Measurements from ENCODE around the gene CNR2. TPM values are rescaled to one million over a fixed set of nuclear protein-coding genes. Genes with fewer than 3 reads are reported as not detected.
A peak's percentile ranks its signal among the peaks of the same experiment; 100 is the strongest.

CNR2 gene
- total RNA-seq, 4 donors from 2014 or later = 1.6 to 3.4 TPM; not detected in 2

GRCh38 chr1:23825762-23826522 is 87.2 kb downstream of the CNR2 start:
- no peak for TF ChIP-seq POLR2A (IDR thresholded peaks at IDR 0.05)
- TF ChIP-seq, protein P1, sequence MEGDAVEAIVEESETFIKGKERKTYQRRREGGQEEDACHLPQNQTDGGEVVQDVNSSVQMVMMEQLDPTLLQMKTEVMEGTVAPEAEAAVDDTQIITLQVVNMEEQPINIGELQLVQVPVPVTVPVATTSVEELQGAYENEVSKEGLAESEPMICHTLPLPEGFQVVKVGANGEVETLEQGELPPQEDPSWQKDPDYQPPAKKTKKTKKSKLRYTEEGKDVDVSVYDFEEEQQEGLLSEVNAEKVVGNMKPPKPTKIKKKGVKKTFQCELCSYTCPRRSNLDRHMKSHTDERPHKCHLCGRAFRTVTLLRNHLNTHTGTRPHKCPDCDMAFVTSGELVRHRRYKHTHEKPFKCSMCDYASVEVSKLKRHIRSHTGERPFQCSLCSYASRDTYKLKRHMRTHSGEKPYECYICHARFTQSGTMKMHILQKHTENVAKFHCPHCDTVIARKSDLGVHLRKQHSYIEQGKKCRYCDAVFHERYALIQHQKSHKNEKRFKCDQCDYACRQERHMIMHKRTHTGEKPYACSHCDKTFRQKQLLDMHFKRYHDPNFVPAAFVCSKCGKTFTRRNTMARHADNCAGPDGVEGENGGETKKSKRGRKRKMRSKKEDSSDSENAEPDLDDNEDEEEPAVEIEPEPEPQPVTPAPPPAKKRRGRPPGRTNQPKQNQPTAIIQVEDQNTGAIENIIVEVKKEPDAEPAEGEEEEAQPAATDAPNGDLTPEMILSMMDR (IDR thresholded peaks at IDR 0.05) = no peak
- TF ChIP-seq POLR2AphosphoS5 (IDR thresholded peaks at IDR 0.05) = no peak
- no peak for TF ChIP-seq EP300 (IDR thresholded peaks at IDR 0.05; ENCODE audit: low read depth)
- no peak for DNase-seq
- in situ Hi-C loops (cut with MboI; ENCODE audit: low pct_ligation_motif_present in 1 of 4, low pct_unique_long_range_greater_than_20kb in 1 of 4, low sequenced_read_pairs in 3 of 4) (no loop called here), intact Hi-C loops (cut with DNase I; ENCODE audit: low total_unique reads) (loop anchor here (1.0 kb wide), 1 partner anchor 37 kb away; no protein-coding TSS in a partner anchor)
- Histone ChIP-seq H3K4me1 (peaks cover 0 to 14% (median 7%) of the 10 kb centered on the region in 4 donors), H3K27me3 (no peaks in the 10 kb centered on the region), H3K27ac (peak overlapping the region; percentile 90 to 96 (median 93)), H3K4me3 (peak overlapping the region; percentile 19 to 91 (median 90)), H3K9me3 (no peaks in the 10 kb centered on the region), H3K36me3 (no peaks in the 10 kb centered on the region)
- WGBS, 2 donors (ENCODE audit: low coverage in 1 of 2) = 65 to 72% methylated on average over 7 to 23 of the region's 24 CpGs

GRCh38 chr1:23825076-23825761 is 87.9 kb downstream of the CNR2 start, which contains the start of gene HMGCL:
Gene HMGCL, minus strand, starts transcription at chr1:23825429. Its CDS starts 14 bp downstream, at chr1:23825415.
- intact Hi-C loops (cut with DNase I; ENCODE audit: low total_unique reads) = no loop called here
- Histone ChIP-seq H3K36me3 (no peaks in the 10 kb centered on the region), H3K27ac (peak within 1 kb of the TSS; percentile 90 to 96 (median 93)), H3K4me1 (peaks cover 0 to 14% (median 7%) of the 10 kb centered on the region in 4 donors), H3K27me3 (no peaks in the 10 kb centered on the region), H3K4me3 (peak within 1 kb of the TSS; percentile 89 to 100 (median 90)), H3K9me3 (no peaks in the 10 kb centered on the region)
- in situ Hi-C loops (cut with MboI; ENCODE audit: low pct_ligation_motif_present in 1 of 4, low pct_unique_long_range_greater_than_20kb in 1 of 4, low sequenced_read_pairs in 3 of 4) = no loop called here
- TF ChIP-seq EP300 (IDR thresholded peaks at IDR 0.05; ENCODE audit: low read depth) (no peak), POLR2A (IDR thresholded peaks at IDR 0.05) (peak; percentile 91), POLR2AphosphoS5 (IDR thresholded peaks at IDR 0.05) (peak; percentile 96 to 97 (median 96))
- TF ChIP-seq, protein P1 (IDR thresholded peaks at IDR 0.05) = no peak
- 0% methylated on average over 6 of the region's 42 CpGs; no CpG with 5 or more reads in 1 of the 2 donors for WGBS, 2 donors (ENCODE audit: low coverage in 1 of 2)
- peak; percentile 93 for DNase-seq

- H3K4me1 ChIP-seq = peaks cover 0 to 14% (median 7%) of the 10 kb centered on the region in 4 donors
- no peaks in the 10 kb centered on the region for H3K36me3 ChIP-seq
- H3K27me3 ChIP-seq = no peaks in the 10 kb centered on the region
- in situ Hi-C loops (cut with MboI; ENCODE audit: low pct_ligation_motif_present in 1 of 4, low pct_unique_long_range_greater_than_20kb in 1 of 4, low sequenced_read_pairs in 3 of 4) (loop anchor here in 1 of 4 donors (25.0 kb wide), 1 partner anchor 88 kb away; the partner anchor contains the start of gene CNR2), intact Hi-C loops (cut with DNase I; ENCODE audit: low total_unique reads) (no loop called here)
- no peak for DNase-seq
- 3 to 6% methylated on average over 8 of the region's 8 CpGs for WGBS, 2 donors (ENCODE audit: low coverage in 1 of 2)
- H3K4me3 ChIP-seq = peak overlapping the region; percentile 89 to 100 (median 90)
- TF ChIP-seq, protein P1 (IDR thresholded peaks at IDR 0.05) = no peak
- no peak for TF ChIP-seq POLR2A (IDR thresholded peaks at IDR 0.05)
- TF ChIP-seq POLR2AphosphoS5 (IDR thresholded peaks at IDR 0.05) = no peak
- TF ChIP-seq EP300 (IDR thresholded peaks at IDR 0.05; ENCODE audit: low read depth) = no peak
- peak overlapping the region; percentile 90 to 96 (median 93) for H3K27ac ChIP-seq
- H3K9me3 ChIP-seq = no peaks in the 10 kb centered on the region
Measured at GRCh38 chr1:23824711-23825075, 88.5 kb downstream of the CNR2 start.

GRCh38 chr1:23823767-23824166 is 89.4 kb downstream of the CNR2 start:
- Histone ChIP-seq H3K27ac (no peak overlapping the region), H3K4me3 (no peak overlapping the region), H3K36me3 (no peaks in the 10 kb centered on the region), H3K4me1 (peaks cover 0 to 14% (median 7%) of the 10 kb centered on the region in 4 donors), H3K27me3 (no peaks in the 10 kb centered on the region), H3K9me3 (no peaks in the 10 kb centered on the region)
- in situ Hi-C loops (cut with MboI; ENCODE audit: low pct_ligation_motif_present in 1 of 4, low pct_unique_long_range_greater_than_20kb in 1 of 4, low sequenced_read_pairs in 3 of 4) (loop anchor here in 1 of 4 donors (25.0 kb wide), 1 partner anchor 89 kb away; the partner anchor contains the start of gene CNR2), intact Hi-C loops (cut with DNase I; ENCODE audit: low total_unique reads) (no loop called here)
- no peak for DNase-seq
- WGBS, 2 donors (ENCODE audit: low coverage in 1 of 2) = 89 to 100% methylated on average over 1 to 7 of the region's 7 CpGs
- TF ChIP-seq, protein P1 (IDR thresholded peaks at IDR 0.05) = no peak
- TF ChIP-seq POLR2A (IDR thresholded peaks at IDR 0.05) (no peak), EP300 (IDR thresholded peaks at IDR 0.05; ENCODE audit: low read depth) (no peak), POLR2AphosphoS5 (IDR thresholded peaks at IDR 0.05) (no peak)

Measured in transverse colon (tissue), 4 donors.